Measurements from ENCODE around the gene PLEKHG1. TPM values are rescaled to one million over a fixed set of nuclear protein-coding genes. Genes with fewer than 3 reads are reported as not detected.

Gene PLEKHG1
- polyA plus RNA-seq, 1 donor (not counting 4 experiments of a cell fraction or from before 2014, with no cell fraction given), result 3.8 TPM

DNA sequence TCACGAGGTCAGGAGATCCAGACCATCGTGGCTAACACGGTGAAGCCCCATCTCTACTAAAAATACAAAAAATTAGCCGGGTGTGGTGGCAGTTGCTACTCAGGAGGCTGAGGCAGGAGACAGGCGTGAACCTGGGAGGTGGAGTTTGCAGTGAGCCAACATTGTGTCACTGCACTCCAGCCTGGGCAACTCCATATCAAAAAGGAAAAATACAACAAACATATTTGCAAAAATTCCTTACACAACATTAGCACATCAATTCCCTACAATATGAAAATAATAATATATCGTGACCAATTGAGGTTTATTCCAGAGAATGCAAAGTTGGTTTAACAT lies 38.8 kb upstream of the PLEKHG1 start:
- Histone ChIP-seq H2AFZ (ENCODE audit: control insufficient read depth, low read length) (no peak overlapping the region), H3K27ac (ENCODE audit: control insufficient read depth, insufficient read depth, low read length) (no peak overlapping the region), H4K20me1 (ENCODE audit: control insufficient read depth, extremely low read depth, insufficient read depth, low read length) (no peaks in the 10 kb centered on the region), H3K4me3 (ENCODE audit: control insufficient read depth in 2 of 3, extremely low read depth in 1 of 3, insufficient read depth in 2 of 3, low read depth in 1 of 3, low read length in 3 of 3) (no peak overlapping the region), H3K9ac (ENCODE audit: control insufficient read depth, extremely low read depth, insufficient read depth, low read length) (no peak overlapping the region), H3K79me2 (ENCODE audit: control insufficient read depth, insufficient read depth, low read length) (no peaks in the 10 kb centered on the region), H3K4me2 (ENCODE audit: control insufficient read depth, extremely low read depth, insufficient read depth, low read depth, low read length) (no peak overlapping the region), H3K9me3 (ENCODE audit: control insufficient read depth, low read depth, low read length) (no peaks in the 10 kb centered on the region), H3K9me1 (ENCODE audit: control insufficient read depth, extremely low read depth, insufficient read depth, low read length) (no peaks in the 10 kb centered on the region), H3K36me3 (ENCODE audit: control insufficient read depth in 2 of 2, extremely low read depth in 1 of 2, insufficient read depth in 2 of 2, low read length in 2 of 2) (no peaks in the 10 kb centered on the region), H3K4me1 (ENCODE audit: control insufficient read depth, extremely low read depth, insufficient read depth, low read length) (no peaks in the 10 kb centered on the region), H3K27me3 (ENCODE audit: control insufficient read depth, extremely low read depth, insufficient read depth, low read length) (no peaks in the 10 kb centered on the region)
- dilution Hi-C loops (cut with MboI; ENCODE audit: extremely low pct_ligation_motif_present, low sequenced_read_pairs), result no loop called here
- DNase-seq (ENCODE audit: low read depth, low spot score) (no peak), FAIRE-seq (no peak)
- no peak for TF ChIP-seq EZH2 (IDR thresholded peaks at IDR 0.05; ENCODE audit: low read length)
- TF ChIP-seq, protein P1, sequence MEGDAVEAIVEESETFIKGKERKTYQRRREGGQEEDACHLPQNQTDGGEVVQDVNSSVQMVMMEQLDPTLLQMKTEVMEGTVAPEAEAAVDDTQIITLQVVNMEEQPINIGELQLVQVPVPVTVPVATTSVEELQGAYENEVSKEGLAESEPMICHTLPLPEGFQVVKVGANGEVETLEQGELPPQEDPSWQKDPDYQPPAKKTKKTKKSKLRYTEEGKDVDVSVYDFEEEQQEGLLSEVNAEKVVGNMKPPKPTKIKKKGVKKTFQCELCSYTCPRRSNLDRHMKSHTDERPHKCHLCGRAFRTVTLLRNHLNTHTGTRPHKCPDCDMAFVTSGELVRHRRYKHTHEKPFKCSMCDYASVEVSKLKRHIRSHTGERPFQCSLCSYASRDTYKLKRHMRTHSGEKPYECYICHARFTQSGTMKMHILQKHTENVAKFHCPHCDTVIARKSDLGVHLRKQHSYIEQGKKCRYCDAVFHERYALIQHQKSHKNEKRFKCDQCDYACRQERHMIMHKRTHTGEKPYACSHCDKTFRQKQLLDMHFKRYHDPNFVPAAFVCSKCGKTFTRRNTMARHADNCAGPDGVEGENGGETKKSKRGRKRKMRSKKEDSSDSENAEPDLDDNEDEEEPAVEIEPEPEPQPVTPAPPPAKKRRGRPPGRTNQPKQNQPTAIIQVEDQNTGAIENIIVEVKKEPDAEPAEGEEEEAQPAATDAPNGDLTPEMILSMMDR (optimal IDR thresholded peaks at IDR 0.05 in 1 of 3, IDR thresholded peaks at IDR 0.05 in 1 of 3, conservative IDR thresholded peaks at IDR 0.05 in 1 of 3; ENCODE audit: extremely low read depth in 1 of 3, insufficient read depth in 2 of 3, low read length in 3 of 3), result no peak

DNA sequence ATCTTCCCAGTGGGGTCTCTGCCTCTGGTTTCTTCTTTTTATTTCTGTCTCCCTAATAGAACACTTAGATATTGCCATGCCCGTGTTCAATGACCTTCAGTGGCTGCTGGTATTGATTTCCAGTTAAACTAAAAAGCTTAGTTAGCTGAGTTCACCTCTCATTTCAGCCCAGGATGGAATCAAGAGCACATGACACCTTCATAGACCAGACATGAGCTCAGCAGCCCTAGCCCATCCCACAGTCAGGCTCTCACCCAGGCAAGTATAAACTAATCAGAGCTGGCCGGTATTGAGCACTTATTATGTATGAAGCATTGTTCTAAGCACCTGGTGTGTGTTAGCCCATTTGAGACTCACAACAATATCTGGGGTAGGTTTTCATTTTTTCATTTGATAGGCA lies 33.7 kb upstream of the PLEKHG1 start:
- H3K4me2 ChIP-seq (ENCODE audit: control insufficient read depth, extremely low read depth, insufficient read depth, low read depth, low read length), result no peak overlapping the region
- H2AFZ ChIP-seq (ENCODE audit: control insufficient read depth, low read length), result no peak overlapping the region
- DNase-seq (ENCODE audit: low read depth, low spot score) (no peak), FAIRE-seq (no peak)
- H4K20me1 ChIP-seq (ENCODE audit: control insufficient read depth, extremely low read depth, insufficient read depth, low read length), result no peaks in the 10 kb centered on the region
- H3K9me1 ChIP-seq (ENCODE audit: control insufficient read depth, extremely low read depth, insufficient read depth, low read length), result no peaks in the 10 kb centered on the region
- TF ChIP-seq, protein P1 (optimal IDR thresholded peaks at IDR 0.05 in 1 of 3, IDR thresholded peaks at IDR 0.05 in 1 of 3, conservative IDR thresholded peaks at IDR 0.05 in 1 of 3; ENCODE audit: extremely low read depth in 1 of 3, insufficient read depth in 2 of 3, low read length in 3 of 3), result no peak
- no peak for TF ChIP-seq EZH2 (IDR thresholded peaks at IDR 0.05; ENCODE audit: low read length)
- no peak overlapping the region for H3K9ac ChIP-seq (ENCODE audit: control insufficient read depth, extremely low read depth, insufficient read depth, low read length)
- no peaks in the 10 kb centered on the region for H3K4me1 ChIP-seq (ENCODE audit: control insufficient read depth, extremely low read depth, insufficient read depth, low read length)
- H3K27ac ChIP-seq (ENCODE audit: control insufficient read depth, insufficient read depth, low read length), result no peak overlapping the region
- H3K9me3 ChIP-seq (ENCODE audit: control insufficient read depth, low read depth, low read length), result no peaks in the 10 kb centered on the region
- no peaks in the 10 kb centered on the region for H3K27me3 ChIP-seq (ENCODE audit: control insufficient read depth, extremely low read depth, insufficient read depth, low read length)
- no peak overlapping the region for H3K4me3 ChIP-seq (ENCODE audit: control insufficient read depth in 2 of 3, extremely low read depth in 1 of 3, insufficient read depth in 2 of 3, low read depth in 1 of 3, low read length in 3 of 3)
- H3K36me3 ChIP-seq (ENCODE audit: control insufficient read depth in 2 of 2, extremely low read depth in 1 of 2, insufficient read depth in 2 of 2, low read length in 2 of 2), result no peaks in the 10 kb centered on the region
- dilution Hi-C loops (cut with MboI; ENCODE audit: extremely low pct_ligation_motif_present, low sequenced_read_pairs), result no loop called here
- no peaks in the 10 kb centered on the region for H3K79me2 ChIP-seq (ENCODE audit: control insufficient read depth, insufficient read depth, low read length)

All from keratinocyte (primary cell).